Transverse colon (tissue), 4 donors: ENCODE data around the gene CTSA. TPM values are rescaled to one million over a fixed set of nuclear protein-coding genes. Genes with fewer than 3 reads are reported as not detected.
A peak's percentile ranks its signal among the peaks of the same experiment; 100 is the strongest.

ENCODE experiments used
- DNase-seq: peaks from one replicate; pipeline ENCODE4 v3.0.0-alpha.2; 2019
- H3K27ac ChIP-seq, 4 donors: fragments of 200-600 bp; sonication (generic); 2 replicates each; pipeline ENCODE4 v1.5.1; 2016 to 2018; ENCODE audit warnings: inconsistent platforms in 4 of 4
- H3K27me3 ChIP-seq: fragments of 200-600 bp; sonication (generic); 2 replicates; pipeline ENCODE4 v1.5.1; 2017; ENCODE audit warnings: inconsistent platforms
- H3K36me3 ChIP-seq, 4 donors: fragments of 200-600 bp; sonication (generic); 2 replicates each; pipeline ENCODE4 v1.5.1; 2017 to 2019; ENCODE audit warnings: inconsistent platforms in 4 of 4
- H3K4me1 ChIP-seq, 4 donors: fragments of 200-600 bp; sonication (generic); 2 replicates each; pipeline ENCODE4 v1.5.1; 2017 to 2020; ENCODE audit warnings: inconsistent platforms in 4 of 4
- H3K4me3 ChIP-seq, 4 donors: fragments of 200-600 bp; sonication (generic); 1 replicate in 1 of 4; 2 replicates in 3 of 4; pipeline versions ENCODE4 v1.5.1 to v1.6.1; 2017 to 2019; ENCODE audit warnings: inconsistent platforms in 4 of 4
- H3K9me3 ChIP-seq, 2 donors: fragments of 200-600 bp; sonication (generic); 2 replicates each; pipeline ENCODE4 v1.5.1; 2017 to 2019; ENCODE audit warnings: inconsistent platforms in 2 of 2
- CTCF ChIP-seq, 5 experiments: fragments of 200-600 bp in 3 of 5; fragments of 450-650 bp in 2 of 5; sonication (generic) in 3 of 5; IDR thresholded peaks; 1 replicate in 2 of 5; 2 replicates in 3 of 5; pipeline ENCODE4 v1.5.1; 2016 to 2017; ENCODE audit warnings: antibody characterized with exemption in 5 of 5, inconsistent platforms in 3 of 5, mild to moderate bottlenecking in 2 of 5, moderate library complexity in 1 of 5
- EP300 ChIP-seq: sonication (generic); formaldehyde crosslinking; IDR thresholded peaks from one replicate; pipeline ENCODE4 v1.6.1; 2017; ENCODE audit warnings: antibody characterized with exemption, low read depth
- POLR2A ChIP-seq: fragments of 450-650 bp; IDR thresholded peaks from one replicate; pipeline ENCODE4 v1.6.1; 2016; ENCODE audit warnings: antibody characterized with exemption, mild to moderate bottlenecking, moderate library complexity
- POLR2AphosphoS5 ChIP-seq, 3 donors: sonication (generic); formaldehyde crosslinking; IDR thresholded peaks; one replicate each; pipeline ENCODE4 v1.6.1; 2016; ENCODE audit warnings: antibody characterized with exemption in 3 of 3
- WGBS, 2 donors: methylation state at CpG; one replicate each; pipeline ENCODE4 v1.1.5; 2018; ENCODE audit warnings: low coverage in 1 of 2; 5-methylcytosine and 5-hydroxymethylcytosine counted together
- in situ Hi-C, 4 donors: fragments of 200-750 bp; cut with MboI; loops; one replicate each; pipeline versions ENCODE4 v1.15.0 to v1.15.1; 2017; ENCODE audit warnings: low sequenced_read_pairs in 3 of 4, low pct_ligation_motif_present in 1 of 4, low pct_unique_long_range_greater_than_20kb in 1 of 4
- intact Hi-C: fragments of 100-400 bp; cut with DNase I; formaldehyde crosslinking; loops from one replicate; pipeline ENCODE4 v1.15.1; 2023; ENCODE audit warnings: low total_unique reads
- total RNA-seq, 4 donors: library from RNA; depleted of rRNA; stranded (reverse); fragments of >200 nt; gene quantifications; one replicate each; pipeline ENCODE4 v1.1.0, GENCODE V29; 2016

The CTSA gene
- total RNA-seq, 4 donors from 2014 or later: 197 to 971 (median 466) TPM

GRCh38 chr20:45920462-45921336 lies 29.6 kb downstream of the CTSA start:
- peak overlapping the region; percentile 61 to 78 (median 68) for H3K27ac ChIP-seq
- 74 to 79% methylated on average over 3 to 9 of the region's 9 CpGs for WGBS, 2 donors
- no peak for DNase-seq
- in situ Hi-C loops (no loop called here), intact Hi-C loops (no loop called here)
- no peaks in the 10 kb centered on the region for H3K27me3 ChIP-seq
- no peak overlapping the region for H3K4me3 ChIP-seq
- H3K9me3 ChIP-seq: no peaks in the 10 kb centered on the region
- no peak for TF ChIP-seq EP300
- no peak for TF ChIP-seq POLR2AphosphoS5 (IDR thresholded peaks at IDR 0.05)
- TF ChIP-seq CTCF (IDR thresholded peaks at IDR 0.05): no peak
- TF ChIP-seq POLR2A: no peak
- H3K36me3 ChIP-seq: no peaks in the 10 kb centered on the region
- peaks cover 4 to 51% (median 19%) of the 10 kb centered on the region in 4 donors for H3K4me1 ChIP-seq

GRCh38 chr20:45921337-45922189 lies 30.4 kb downstream of the CTSA start:
- peaks cover 4 to 51% (median 19%) of the 10 kb centered on the region in 4 donors for H3K4me1 ChIP-seq
- H3K27me3 ChIP-seq: no peaks in the 10 kb centered on the region
- intact Hi-C loops: no loop called here
- no peak for DNase-seq
- TF ChIP-seq EP300: no peak
- TF ChIP-seq POLR2AphosphoS5 (IDR thresholded peaks at IDR 0.05): no peak
- TF ChIP-seq CTCF (IDR thresholded peaks at IDR 0.05): no peak
- no peak for TF ChIP-seq POLR2A
- no peak overlapping the region for H3K4me3 ChIP-seq
- peak overlapping the region in 2 of 4 donors; percentile 67 to 69 for H3K27ac ChIP-seq
- no peaks in the 10 kb centered on the region for H3K9me3 ChIP-seq
- in situ Hi-C loops: no loop called here
- WGBS, 2 donors: 75 to 85% methylated on average over 5 to 11 of the region's 11 CpGs
- H3K36me3 ChIP-seq: no peaks in the 10 kb centered on the region

GRCh38 chr20:45924391-45925261 lies 33.5 kb downstream of the CTSA start:
- no peaks in the 10 kb centered on the region for H3K9me3 ChIP-seq
- H3K4me1 ChIP-seq: peaks cover 4 to 26% (median 7%) of the 10 kb centered on the region in 4 donors
- DNase-seq: no peak
- H3K27ac ChIP-seq: peak overlapping the region; percentile 62 to 74 (median 64)
- in situ Hi-C loops (no loop called here), intact Hi-C loops (no loop called here)
- H3K27me3 ChIP-seq: no peaks in the 10 kb centered on the region
- TF ChIP-seq POLR2A (no peak), CTCF (IDR thresholded peaks at IDR 0.05) (no peak), POLR2AphosphoS5 (IDR thresholded peaks at IDR 0.05) (peak in 1 of 3 donors; percentile 21)
- no peak overlapping the region for H3K4me3 ChIP-seq
- WGBS, 2 donors: 44 to 100% methylated on average over 3 to 21 of the region's 21 CpGs
- no peaks in the 10 kb centered on the region for H3K36me3 ChIP-seq
